LNCAP (cell line): ENCODE measurements around the gene EXOC3L2.

Experiments used
- TF ChIP-seq, protein P1 (sequence below): fragments of 450-650 bp; IDR thresholded peaks from 2 replicates; pipeline ENCODE4 v1.5.1; 2017; ENCODE audit warnings: mild to moderate bottlenecking

The EXOC3L2 gene

GRCh38 chr19:45217193-45217956 lies 27.8 kb downstream of the EXOC3L2 start:
- TF ChIP-seq, protein P1, sequence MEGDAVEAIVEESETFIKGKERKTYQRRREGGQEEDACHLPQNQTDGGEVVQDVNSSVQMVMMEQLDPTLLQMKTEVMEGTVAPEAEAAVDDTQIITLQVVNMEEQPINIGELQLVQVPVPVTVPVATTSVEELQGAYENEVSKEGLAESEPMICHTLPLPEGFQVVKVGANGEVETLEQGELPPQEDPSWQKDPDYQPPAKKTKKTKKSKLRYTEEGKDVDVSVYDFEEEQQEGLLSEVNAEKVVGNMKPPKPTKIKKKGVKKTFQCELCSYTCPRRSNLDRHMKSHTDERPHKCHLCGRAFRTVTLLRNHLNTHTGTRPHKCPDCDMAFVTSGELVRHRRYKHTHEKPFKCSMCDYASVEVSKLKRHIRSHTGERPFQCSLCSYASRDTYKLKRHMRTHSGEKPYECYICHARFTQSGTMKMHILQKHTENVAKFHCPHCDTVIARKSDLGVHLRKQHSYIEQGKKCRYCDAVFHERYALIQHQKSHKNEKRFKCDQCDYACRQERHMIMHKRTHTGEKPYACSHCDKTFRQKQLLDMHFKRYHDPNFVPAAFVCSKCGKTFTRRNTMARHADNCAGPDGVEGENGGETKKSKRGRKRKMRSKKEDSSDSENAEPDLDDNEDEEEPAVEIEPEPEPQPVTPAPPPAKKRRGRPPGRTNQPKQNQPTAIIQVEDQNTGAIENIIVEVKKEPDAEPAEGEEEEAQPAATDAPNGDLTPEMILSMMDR: no peak

DNA sequence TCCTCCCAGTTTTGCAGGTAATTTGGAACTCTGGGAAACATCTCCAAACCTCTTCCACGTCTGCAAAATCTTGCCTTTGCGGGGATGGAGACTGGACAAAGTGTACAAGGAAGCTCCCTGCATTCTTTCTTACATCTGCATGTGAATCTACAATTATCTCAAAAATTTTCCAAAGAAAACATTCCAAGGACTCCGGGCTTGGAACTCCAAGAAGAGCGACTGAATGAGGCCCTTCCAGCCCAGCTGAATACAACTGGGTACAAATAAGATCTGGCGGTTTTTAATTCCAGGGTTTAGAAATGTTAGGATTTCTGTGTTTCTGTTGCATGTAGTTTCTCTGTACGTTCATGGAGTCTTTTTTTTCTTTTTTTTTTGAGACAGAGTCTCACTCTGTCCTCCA lies 28.5 kb downstream of the EXOC3L2 start:
- TF ChIP-seq, protein P1: no peak

DNA sequence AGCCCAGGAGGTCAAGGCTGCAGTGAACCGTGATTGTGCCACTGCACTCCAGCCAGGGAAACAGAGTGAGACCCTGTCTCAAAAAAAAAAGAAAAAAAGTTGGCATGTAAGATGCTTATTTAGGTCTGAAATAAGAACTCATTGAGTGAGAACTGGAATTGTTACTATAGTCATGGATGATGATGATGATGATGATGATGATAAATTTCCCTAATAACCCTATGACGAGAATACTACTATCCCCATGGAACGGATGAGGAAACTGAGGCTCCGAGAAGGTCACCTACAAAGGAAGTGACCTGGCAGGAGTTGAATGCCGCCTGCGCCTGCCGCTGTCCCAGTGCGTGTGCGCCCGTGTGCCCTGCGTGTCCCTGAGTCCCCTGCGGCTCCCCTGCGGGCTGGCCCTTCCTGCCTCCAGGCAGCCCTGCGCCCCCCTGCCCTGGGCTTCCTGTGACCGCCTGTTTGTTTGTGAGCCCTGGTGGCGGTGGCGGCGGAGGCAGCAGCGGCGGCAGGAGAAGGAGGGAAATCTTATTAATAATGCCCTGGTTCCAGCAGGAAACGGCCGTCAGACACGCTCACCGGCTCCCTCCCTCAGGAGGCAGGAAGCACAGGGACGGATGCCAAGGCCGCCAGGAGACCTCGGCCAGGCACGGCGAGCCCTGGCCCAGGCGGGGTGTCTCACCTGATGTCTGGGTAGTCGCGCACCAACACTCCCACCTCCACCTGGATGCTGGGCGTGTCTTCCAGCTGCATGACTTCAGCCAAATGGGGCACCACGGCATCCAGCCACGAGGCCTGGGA lies 29.6 kb downstream of the EXOC3L2 start:
- TF ChIP-seq, protein P1: no peak

- TF ChIP-seq, protein P1: no peak
Observed at GRCh38 chr19:45213031-45213430, 32.2 kb downstream of the EXOC3L2 start.

DNA sequence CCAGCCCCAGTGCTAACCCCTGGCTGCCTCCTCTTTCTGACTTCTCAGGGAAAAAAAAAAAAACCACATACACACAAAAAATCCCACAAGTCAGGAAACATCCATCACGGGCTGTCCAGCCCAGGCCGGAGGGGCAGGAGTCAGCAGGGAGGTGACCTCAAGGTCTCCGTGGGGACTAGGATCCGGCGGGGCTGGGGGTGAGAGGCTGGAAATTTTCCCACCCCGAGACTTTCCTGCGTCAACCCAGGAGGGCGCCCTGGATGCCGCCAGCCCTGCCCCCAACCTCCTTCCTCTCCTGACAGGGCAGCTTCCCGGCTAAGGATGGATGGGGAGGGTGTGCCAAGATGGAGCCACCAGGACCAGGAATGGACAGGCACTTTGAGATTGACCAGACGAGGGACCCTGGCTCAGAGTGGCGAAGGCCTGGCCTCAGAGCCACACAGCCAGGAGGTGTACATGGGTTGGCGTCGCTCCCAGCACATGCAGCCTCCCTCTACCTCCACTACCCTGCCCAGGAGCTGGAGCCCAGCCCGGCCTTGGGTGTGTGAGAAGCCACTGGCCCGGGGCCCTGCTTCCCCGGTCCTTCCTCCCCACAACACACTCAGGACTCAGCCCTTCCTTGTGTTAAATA lies 33.3 kb downstream of the EXOC3L2 start:
- TF ChIP-seq, protein P1: no peak

DNA sequence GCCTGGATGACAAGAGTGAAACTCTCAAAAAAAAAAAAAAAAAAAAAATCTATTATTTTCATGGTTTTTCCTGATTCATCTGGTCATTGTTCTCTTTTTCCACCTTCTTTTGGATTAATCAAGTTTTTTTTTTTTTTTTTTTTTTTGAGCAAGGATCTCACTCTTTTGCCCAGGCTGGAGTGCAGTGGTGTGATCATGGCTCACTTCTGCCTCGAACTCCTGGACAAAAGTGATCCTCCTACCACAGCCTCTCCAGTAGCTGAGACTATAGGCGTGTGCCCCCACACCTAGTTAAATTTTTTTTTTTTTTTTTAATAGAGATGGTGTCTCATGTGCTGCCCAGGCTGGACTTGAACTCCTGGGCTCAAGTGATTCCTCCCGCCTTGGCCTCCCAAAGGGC lies 38.9 kb downstream of the EXOC3L2 start:
- TF ChIP-seq, protein P1: no peak

DNA sequence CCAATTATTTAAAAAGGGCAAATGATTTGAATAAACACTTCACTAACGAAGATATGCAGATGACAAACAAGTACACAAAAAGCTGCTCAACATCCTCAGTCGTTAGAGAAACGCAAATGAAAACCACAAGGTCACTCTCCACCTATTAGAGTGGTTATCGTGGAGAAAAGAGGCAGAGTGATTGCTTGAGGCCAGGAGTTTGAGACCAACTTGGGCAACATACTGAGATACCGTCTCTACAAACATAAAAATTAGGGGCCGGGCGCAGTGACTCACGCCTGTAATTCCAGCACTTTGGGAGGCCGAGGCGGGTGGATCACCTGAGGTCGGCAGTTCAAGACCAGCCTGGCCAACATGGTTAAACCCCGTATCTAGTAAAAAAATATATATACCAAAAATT lies 39.4 kb downstream of the EXOC3L2 start:
- TF ChIP-seq, protein P1: no peak
